Activated CD8-positive, alpha-beta T cell treated with anti-CD3 and anti-CD28 coated beads, Interleukin-2, amount 10 ng/mL, durations not matched to agents 7 days and 5 days (primary cell): ENCODE measurements around the gene ING5. TPM values are rescaled to one million over a fixed set of nuclear protein-coding genes. Genes with fewer than 3 reads are reported as not detected.
"Not testable (repeated sequence)": the region's sequence is repeated elsewhere in the genome, so short reads cannot be mapped to it uniquely, and the experiment has no call there.

Source experiments
- ATAC-seq: fragments of 150-1000 bp; cut with Tn5 transposase; one replicate; pipeline ENCODE4 v1.10.0; 2021; ENCODE audit warnings: moderate library complexity
- CTCF ChIA-PET: fragments of 350-600 bp; sonication (Branson Sonifier 250); formaldehyde crosslinking; loops from one replicate; lab custom pipeline; 2021; ENCODE audit warnings: antibody characterized with exemption; lab: Charles Lee
- POLR2A ChIA-PET: fragments of 350-600 bp; sonication (Branson Sonifier 250); formaldehyde crosslinking; loops from one replicate; lab custom pipeline; 2021; ENCODE audit warnings: antibody characterized with exemption; lab: Charles Lee
- DNase-seq: peaks from one replicate; pipeline ENCODE4 v3.0.0-alpha.2; 2020
- H3K27ac Mint-ChIP-seq: one replicate; pipeline ENCODE4 v1.8.0; 2021; ENCODE audit warnings: mild to moderate bottlenecking, mixed read lengths
- H3K27me3 Mint-ChIP-seq: one replicate; pipeline ENCODE4 v1.8.0; 2021; ENCODE audit warnings: low read depth, mixed read lengths
- H3K36me3 Mint-ChIP-seq: one replicate; pipeline ENCODE4 v1.8.0; 2021; ENCODE audit warnings: low read depth, mixed read lengths
- H3K4me1 Mint-ChIP-seq: one replicate; pipeline ENCODE4 v1.8.0; 2021; ENCODE audit warnings: low read depth, mixed read lengths
- H3K4me3 Mint-ChIP-seq: one replicate; pipeline ENCODE4 v1.8.0; 2021; ENCODE audit warnings: mild to moderate bottlenecking, mixed read lengths
- H3K9me3 Mint-ChIP-seq: one replicate; pipeline ENCODE4 v1.8.0; 2022; ENCODE audit warnings: mixed read lengths; ENCODE audit not compliant: insufficient read depth
- total RNA-seq, 2 experiments: library from RNA; stranded (reverse); gene quantifications; one replicate each; pipeline ENCODE4 v1.2.3, GENCODE V29; 2021

ING5 gene
- total RNA-seq, 2 experiments from 2014 or later: 36.7 to 38.5 TPM

DNA sequence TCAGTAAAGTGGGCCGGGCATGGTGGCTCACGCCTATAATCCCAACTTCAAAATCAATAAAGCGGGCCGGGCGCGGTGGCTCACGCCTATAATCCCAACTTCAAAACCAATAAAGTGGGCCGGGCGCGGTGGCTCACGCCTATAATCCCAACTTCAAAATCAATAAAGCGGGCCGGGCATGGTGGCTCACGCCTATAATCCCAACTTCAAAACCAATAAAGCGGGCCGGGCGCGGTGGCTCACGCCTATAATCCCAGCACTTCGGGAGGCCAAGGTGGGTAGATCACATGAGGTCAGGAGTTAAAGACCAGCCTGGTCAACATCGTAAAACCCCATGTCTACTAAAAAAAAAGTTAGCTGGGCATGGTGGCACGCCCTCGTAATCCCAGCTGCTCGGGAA lies 39.1 kb upstream of the ING5 start:
- H3K9me3 Mint-ChIP-seq, DNase-seq, H3K27ac Mint-ChIP-seq, POLR2A ChIA-PET, H3K27me3 Mint-ChIP-seq, H3K4me3 Mint-ChIP-seq, H3K4me1 Mint-ChIP-seq, ATAC-seq: not testable (repeated sequence)
- peaks cover 27% of the 10 kb centered on the region for H3K36me3 Mint-ChIP-seq
- CTCF ChIA-PET: interaction anchor here (0.7 kb wide), 1 partner anchor 25 kb away, joined by 3 read pairs; no protein-coding TSS in a partner anchor

DNA sequence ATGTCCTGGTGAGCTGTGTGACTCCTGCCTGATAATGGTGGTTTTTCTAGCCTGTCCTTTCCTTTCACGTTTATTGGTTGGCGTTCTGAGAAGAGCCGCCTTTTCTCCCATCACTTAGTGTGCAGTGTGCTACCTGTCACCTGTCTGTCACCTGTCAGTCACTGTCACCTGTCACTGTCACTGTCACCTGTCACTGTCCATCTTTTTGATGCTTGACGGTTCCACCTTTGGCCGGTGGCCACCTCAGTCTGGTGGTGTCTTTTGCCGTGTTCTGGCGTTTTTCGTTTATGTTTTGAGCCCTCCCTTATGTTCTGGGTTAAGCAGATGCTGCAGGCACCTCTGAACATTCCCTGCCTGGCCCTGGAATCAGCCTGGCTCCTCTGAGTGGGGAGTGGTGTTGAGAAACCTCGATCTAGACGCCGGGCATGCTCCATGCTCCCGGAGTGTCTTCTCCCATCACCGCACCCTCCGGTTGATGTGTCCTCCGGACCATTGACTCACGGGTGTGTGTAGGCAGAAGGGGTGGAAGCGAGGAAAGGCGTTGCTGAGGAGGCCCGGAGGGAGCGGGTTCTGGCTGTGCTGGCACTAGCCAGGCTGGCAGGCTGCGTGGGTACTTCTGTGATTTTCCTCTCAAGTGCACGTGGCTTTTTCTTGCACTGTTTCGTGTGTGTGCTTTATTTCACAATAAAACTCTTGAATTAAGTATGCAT lies 36.0 kb upstream of the ING5 start:
- Mint-ChIP-seq H3K27me3 (no peaks in the 10 kb centered on the region), H3K27ac (no peak overlapping the region), H3K4me3 (no peak overlapping the region), H3K36me3 (peaks cover 19% of the 10 kb centered on the region), H3K4me1 (peaks cover 8% of the 10 kb centered on the region), H3K9me3 (no peaks in the 10 kb centered on the region)
- ChIA-PET CTCF (interaction anchor here (1.0 kb wide), 1 partner anchor 27 kb away, joined by 3 read pairs; no protein-coding TSS in a partner anchor), POLR2A (interaction anchor here (0.7 kb wide), 1 partner anchor 50 kb away, joined by 3 read pairs; no protein-coding TSS in a partner anchor)
- no peak for DNase-seq
- ATAC-seq: no peak

DNA sequence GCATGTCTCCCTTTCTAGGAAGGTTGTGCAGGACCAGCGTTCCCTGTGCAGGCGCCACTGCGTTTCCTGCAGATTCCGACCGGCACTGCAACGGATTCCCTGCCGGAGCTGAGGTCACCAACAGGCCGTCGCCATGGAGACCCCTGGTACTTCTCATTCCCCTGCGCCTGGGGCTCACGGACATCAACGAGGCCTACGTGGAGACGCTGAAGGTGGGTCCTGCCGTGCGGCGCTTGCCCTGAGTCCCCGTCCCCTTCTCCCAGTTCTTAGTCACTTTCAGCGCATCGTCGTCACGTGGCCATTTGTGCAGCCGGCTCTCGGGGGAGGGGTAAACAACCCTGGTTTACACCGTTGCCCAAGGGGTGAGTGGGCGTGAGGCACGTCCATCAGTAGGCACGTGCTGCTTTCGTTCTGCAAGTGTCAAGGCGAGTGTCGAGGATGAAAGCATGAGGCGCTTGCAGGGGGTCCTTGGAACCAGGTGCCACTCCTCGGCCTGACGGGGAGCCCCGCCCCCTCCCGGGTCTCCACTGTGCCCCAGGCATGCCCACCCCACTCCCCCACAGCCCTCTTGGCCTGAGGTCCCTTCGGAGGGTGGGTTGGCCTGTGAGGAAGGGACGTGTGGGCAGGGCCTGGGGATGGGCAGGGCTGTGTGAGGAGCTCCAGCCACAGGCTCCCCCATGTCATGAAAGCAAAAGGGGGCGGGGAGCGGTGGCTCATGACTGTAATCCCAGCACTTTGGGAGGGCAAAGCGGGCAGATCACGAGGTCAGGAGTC lies 35.0 kb upstream of the ING5 start:
- ChIA-PET CTCF (no interaction called here), POLR2A (no interaction called here)
- no peak overlapping the region for H3K4me3 Mint-ChIP-seq
- H3K27ac Mint-ChIP-seq: no peak overlapping the region
- no peaks in the 10 kb centered on the region for H3K9me3 Mint-ChIP-seq
- ATAC-seq (no peak), DNase-seq (no peak)
- peaks cover 8% of the 10 kb centered on the region for H3K4me1 Mint-ChIP-seq
- H3K36me3 Mint-ChIP-seq: peaks cover 22% of the 10 kb centered on the region
- no peaks in the 10 kb centered on the region for H3K27me3 Mint-ChIP-seq

DNA sequence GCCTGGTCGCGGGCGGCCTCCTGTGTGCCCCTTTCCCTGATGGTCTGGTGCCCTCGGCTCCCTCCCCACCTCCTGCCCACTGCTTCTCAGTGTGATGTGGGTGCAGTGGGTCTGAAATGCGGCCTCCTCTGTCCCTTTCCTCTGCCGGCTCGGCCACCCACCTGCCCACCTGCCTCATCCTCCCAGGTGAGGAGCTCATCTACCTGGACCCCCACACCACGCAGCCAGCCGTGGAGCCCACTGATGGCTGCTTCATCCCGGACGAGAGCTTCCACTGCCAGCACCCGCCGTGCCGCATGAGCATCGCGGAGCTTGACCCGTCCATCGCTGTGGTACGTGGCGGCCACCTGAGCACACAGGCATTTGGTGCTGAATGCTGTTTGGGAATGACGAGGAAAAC lies 33.5 kb upstream of the ING5 start:
- ChIA-PET CTCF (no interaction called here), POLR2A (no interaction called here)
- no peaks in the 10 kb centered on the region for H3K9me3 Mint-ChIP-seq
- no peaks in the 10 kb centered on the region for H3K27me3 Mint-ChIP-seq
- DNase-seq: no peak
- H3K4me3 Mint-ChIP-seq: no peak overlapping the region
- peaks cover 17% of the 10 kb centered on the region for H3K4me1 Mint-ChIP-seq
- ATAC-seq: no peak
- no peak overlapping the region for H3K27ac Mint-ChIP-seq
- peaks cover 23% of the 10 kb centered on the region for H3K36me3 Mint-ChIP-seq

DNA sequence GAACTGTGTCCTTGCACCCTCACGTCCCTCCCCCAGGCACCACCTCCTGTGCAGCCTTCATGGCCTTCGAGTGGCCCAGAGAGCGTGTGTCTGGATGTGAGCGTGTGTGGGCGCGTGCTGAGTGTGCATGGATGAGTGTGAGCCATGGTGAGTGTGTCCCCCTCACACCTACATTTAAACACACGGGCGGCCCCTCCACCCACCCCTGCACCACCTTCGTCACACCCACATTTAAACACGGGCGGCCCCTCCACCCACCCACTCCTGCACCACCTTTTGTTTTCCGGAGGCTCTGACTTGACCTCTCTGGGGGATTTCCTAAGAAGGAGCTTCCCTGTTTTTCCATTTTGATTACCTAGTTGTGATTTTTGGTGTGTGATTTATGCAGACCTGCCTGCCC lies 33.0 kb upstream of the ING5 start:
- no peak overlapping the region for H3K4me3 Mint-ChIP-seq
- POLR2A ChIA-PET: no interaction called here
- peaks cover 25% of the 10 kb centered on the region for H3K36me3 Mint-ChIP-seq
- ATAC-seq: no peak
- H3K27ac Mint-ChIP-seq: no peak overlapping the region
- peaks cover 22% of the 10 kb centered on the region for H3K4me1 Mint-ChIP-seq
- no peak for DNase-seq
- H3K27me3 Mint-ChIP-seq: no peaks in the 10 kb centered on the region
- CTCF ChIA-PET: no interaction called here
- H3K9me3 Mint-ChIP-seq: no peaks in the 10 kb centered on the region

DNA sequence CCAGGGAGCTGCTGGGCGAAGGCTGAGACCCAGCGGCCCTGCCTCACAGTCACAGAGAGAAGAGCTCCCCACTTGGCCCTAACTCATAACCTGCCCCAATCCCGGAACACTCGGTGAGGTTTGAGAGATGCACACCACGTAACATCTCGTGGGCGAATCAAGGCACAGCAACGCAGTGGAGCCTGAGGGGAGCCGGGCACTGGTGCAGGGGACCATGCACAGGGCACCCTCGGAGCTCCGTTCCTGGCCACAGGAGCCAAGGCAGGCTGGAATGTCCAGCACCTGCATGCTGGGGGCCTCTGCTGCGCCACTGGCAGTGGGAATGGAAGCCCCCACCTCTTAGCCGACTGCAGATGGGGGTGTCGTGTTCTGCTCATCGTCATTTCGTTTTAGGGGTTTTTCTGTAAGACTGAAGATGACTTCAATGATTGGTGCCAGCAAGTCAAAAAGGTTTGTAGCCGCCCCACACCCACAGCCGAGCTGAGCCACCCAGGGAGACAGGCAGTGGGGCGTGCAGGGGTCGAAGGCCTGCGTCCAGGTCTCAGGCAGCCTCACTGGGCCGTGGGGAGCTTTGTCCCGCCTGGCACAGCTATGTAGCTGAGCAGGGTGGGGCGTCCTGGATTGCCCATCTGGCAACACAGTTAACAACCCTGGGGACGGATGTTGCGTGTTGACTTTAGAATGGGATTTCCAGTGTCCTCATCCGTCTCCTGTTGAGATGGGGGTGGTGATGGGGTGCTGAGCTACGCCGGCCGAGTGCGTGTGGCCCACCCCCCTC lies 31.3 kb upstream of the ING5 start:
- ChIA-PET CTCF (no interaction called here), POLR2A (interaction anchor here (0.8 kb wide), 1 partner anchor 9 kb away, joined by 3 read pairs; no protein-coding TSS in a partner anchor)
- DNase-seq (no peak), ATAC-seq (no peak)
- H3K4me1 Mint-ChIP-seq: peaks cover 19% of the 10 kb centered on the region
- H3K9me3 Mint-ChIP-seq: no peaks in the 10 kb centered on the region
- no peak overlapping the region for H3K4me3 Mint-ChIP-seq
- no peak overlapping the region for H3K27ac Mint-ChIP-seq
- H3K36me3 Mint-ChIP-seq: peaks cover 32% of the 10 kb centered on the region
- no peaks in the 10 kb centered on the region for H3K27me3 Mint-ChIP-seq

GRCh38 chr2:241671457-241672240 lies 30.2 kb upstream of the ING5 start:
- no peak overlapping the region for H3K27ac Mint-ChIP-seq
- H3K27me3 Mint-ChIP-seq: no peaks in the 10 kb centered on the region
- no peak for ATAC-seq
- H3K4me3 Mint-ChIP-seq: no peak overlapping the region
- ChIA-PET POLR2A (interaction anchor here (0.6 kb wide), 1 partner anchor 173 kb away, joined by 3 read pairs; no protein-coding TSS in a partner anchor), CTCF (no interaction called here)
- peaks cover 38% of the 10 kb centered on the region for H3K36me3 Mint-ChIP-seq
- no peaks in the 10 kb centered on the region for H3K9me3 Mint-ChIP-seq
- DNase-seq: no peak
- H3K4me1 Mint-ChIP-seq: peaks cover 19% of the 10 kb centered on the region

DNA sequence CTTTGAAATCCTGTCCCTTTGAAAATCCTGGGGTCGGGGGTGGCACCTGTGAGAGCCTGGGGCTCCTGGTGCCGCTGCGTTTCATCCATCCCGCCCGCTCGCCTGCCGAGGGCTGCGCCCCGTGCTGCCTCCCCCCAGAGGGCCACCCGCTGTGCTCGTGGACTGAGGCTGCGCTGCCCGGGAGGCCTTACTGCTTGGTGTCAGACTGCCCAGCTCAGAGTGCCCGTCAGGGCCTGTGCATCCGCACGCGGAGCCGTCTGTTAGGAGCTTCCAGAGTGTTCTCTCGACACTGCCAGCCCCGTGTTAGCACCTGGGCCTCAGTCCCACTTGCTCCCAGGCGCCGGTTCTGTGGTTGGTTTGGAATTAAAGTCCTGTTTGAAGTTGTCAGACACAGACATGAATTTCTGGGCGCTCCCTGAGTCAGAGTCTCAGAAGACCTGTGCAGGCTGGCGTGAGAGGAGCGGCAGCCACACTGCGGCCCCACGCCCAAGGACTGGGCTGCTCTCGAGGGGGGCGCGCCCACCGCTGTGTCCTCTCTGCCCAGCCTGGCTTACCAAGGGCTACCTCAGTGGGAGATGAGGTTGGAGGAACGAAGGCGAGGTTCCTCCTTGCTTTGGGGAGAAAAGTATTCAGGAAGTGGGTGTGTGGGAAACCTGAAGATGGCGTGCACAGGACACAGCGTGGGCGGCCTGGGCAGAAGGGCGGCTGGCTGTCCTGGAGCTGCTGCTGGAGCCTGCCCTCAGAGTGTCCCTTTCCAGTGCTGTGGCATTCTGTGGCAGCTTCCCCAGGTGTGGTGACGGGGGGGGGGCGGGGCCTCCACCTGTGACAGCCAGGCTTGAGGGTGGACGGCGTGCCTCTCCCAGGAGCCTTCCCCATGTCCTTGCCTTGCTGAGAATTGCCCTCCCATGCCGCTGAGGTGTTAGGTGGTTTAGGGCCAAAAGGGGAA lies 29.3 kb upstream of the ING5 start:
- no peak overlapping the region for H3K4me3 Mint-ChIP-seq
- CTCF ChIA-PET: no interaction called here
- H3K36me3 Mint-ChIP-seq: peaks cover 41% of the 10 kb centered on the region
- H3K27ac Mint-ChIP-seq: peak overlapping the region; percentile 80
- H3K9me3 Mint-ChIP-seq: no peaks in the 10 kb centered on the region
- peaks cover 19% of the 10 kb centered on the region for H3K4me1 Mint-ChIP-seq
- DNase-seq (no peak), ATAC-seq (no peak)
- H3K27me3 Mint-ChIP-seq: no peaks in the 10 kb centered on the region
- POLR2A ChIA-PET: no interaction called here

- ATAC-seq: no peak
- H3K27ac Mint-ChIP-seq: peak overlapping the region; percentile 80
- POLR2A ChIA-PET: no interaction called here
Measured at GRCh38 chr2:241673189-241673663, 28.6 kb upstream of the ING5 start.

DNA sequence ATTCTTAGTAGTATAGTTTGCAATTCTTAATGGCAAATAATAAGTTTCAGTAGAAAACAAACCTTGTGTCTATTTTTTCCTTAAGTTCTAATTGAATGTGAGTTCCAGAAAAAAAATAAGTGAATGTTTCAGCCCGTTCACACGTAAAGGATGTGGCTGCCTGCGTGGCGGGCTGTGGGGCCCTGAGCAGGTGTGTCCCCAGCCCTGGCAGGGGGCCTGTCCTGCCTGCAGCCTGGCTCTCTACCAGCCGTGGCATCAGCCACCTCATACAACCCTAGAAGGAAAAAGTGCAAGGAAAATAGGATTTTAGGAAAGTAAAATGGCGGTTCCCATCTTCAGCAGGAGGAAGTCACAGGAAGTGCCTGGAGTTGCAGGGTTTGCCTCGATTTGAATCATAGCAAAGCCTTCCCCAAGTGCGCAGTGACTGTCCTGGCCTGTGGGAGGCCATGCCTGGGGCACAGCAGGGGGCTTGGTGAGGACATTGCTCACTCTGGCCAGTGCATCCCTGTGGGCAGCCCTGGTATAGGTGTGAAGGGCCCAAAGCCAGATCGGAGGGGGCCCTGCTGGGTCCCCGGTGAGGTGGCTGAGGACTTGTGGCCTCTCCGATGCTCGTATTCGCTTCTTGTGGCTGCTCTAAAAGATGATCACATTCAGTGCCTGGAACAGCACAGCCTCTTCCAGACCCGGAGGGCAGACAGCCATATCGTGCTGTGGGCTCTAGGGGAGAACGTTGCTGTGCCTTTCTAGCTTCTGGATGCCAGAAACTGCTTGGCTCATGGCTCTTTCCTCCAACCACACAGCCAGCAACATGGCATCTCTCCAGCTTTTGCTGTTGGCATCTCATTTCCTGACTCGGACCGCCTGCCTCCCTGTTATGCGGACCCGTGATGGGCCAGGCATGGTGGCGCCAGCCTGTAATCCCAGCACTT lies 27.8 kb upstream of the ING5 start:
- POLR2A ChIA-PET: no interaction called here
- ATAC-seq (no peak), DNase-seq (no peak)
- H3K9me3 Mint-ChIP-seq: no peaks in the 10 kb centered on the region
- peak overlapping the region; percentile 80 for H3K27ac Mint-ChIP-seq
- CTCF ChIA-PET: no interaction called here
- peaks cover 45% of the 10 kb centered on the region for H3K36me3 Mint-ChIP-seq
- no peaks in the 10 kb centered on the region for H3K27me3 Mint-ChIP-seq
- peaks cover 19% of the 10 kb centered on the region for H3K4me1 Mint-ChIP-seq
- no peak overlapping the region for H3K4me3 Mint-ChIP-seq

More at GRCh38 chr2:241673189-241673663, 28.6 kb upstream of the ING5 start:
- no peaks in the 10 kb centered on the region for H3K9me3 Mint-ChIP-seq
- no peak overlapping the region for H3K4me3 Mint-ChIP-seq
- no peak for DNase-seq
- peaks cover 42% of the 10 kb centered on the region for H3K36me3 Mint-ChIP-seq
- H3K27me3 Mint-ChIP-seq: no peaks in the 10 kb centered on the region
- peaks cover 19% of the 10 kb centered on the region for H3K4me1 Mint-ChIP-seq
- CTCF ChIA-PET: no interaction called here
